GM19043 (cell line): ENCODE measurements around the gene GPR39.

Experiments
- ATAC-seq: cut with Tn5 transposase; IDR thresholded peaks from one replicate; pipeline ENCODE4 v1.9.1; 2021; ENCODE audit warnings: low read depth; ENCODE audit not compliant: unreplicated experiment

GPR39 gene

GRCh38 chr2:132589111-132589830 lies 172.7 kb downstream of the GPR39 start:
- ATAC-seq: no peak

GRCh38 chr2:132589966-132590365 lies 173.4 kb downstream of the GPR39 start:
- no peak for ATAC-seq

GRCh38 chr2:132593171-132593570 lies 176.6 kb downstream of the GPR39 start:
- no peak for ATAC-seq

- ATAC-seq: no peak
Measured at GRCh38 chr2:132595186-132595585, 178.6 kb downstream of the GPR39 start.

DNA sequence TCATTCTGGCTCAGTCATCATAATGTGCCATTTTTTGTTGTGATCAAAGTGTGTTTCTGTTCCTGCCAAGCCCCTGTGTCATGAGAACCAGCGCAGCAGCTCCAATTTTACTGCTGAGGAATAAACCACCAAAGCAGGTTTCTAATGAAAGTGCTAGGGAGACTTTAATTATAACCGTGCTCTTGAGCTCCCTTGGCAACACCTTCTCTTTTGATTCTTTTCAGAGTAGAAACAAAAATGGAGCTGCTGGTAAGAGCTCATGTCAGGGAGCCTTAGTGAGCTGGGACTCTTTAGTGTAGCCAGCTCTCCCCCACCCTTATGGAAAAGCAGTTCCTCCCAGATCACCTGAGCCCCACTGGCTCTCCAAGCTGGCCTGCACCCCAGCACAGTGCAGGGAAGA lies 179.1 kb downstream of the GPR39 start:
- no peak for ATAC-seq

GRCh38 chr2:132597166-132597565 lies 180.6 kb downstream of the GPR39 start:
- no peak for ATAC-seq

DNA sequence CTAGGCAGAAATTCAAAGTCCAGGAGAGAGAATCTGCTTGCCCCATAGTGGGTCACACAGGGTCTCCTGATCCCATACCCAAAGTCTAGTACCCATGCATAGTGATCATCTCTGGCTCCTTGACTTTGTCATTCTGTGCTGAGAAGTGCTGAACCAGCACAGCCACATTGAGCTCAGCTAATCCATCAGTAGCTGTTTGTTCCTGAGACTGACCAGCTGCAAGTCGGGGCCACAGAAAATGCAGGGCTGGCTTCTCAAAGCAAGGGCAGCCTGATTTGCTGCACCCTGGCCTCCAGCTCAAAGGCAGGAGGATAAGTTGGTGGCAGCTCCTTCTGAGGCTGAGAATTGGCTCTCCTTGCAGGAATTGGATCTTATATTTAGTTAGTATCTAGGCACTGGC lies 181.2 kb downstream of the GPR39 start:
- ATAC-seq: no peak

- no peak for ATAC-seq
Measured at GRCh38 chr2:132598536-132598935, 181.9 kb downstream of the GPR39 start.

DNA sequence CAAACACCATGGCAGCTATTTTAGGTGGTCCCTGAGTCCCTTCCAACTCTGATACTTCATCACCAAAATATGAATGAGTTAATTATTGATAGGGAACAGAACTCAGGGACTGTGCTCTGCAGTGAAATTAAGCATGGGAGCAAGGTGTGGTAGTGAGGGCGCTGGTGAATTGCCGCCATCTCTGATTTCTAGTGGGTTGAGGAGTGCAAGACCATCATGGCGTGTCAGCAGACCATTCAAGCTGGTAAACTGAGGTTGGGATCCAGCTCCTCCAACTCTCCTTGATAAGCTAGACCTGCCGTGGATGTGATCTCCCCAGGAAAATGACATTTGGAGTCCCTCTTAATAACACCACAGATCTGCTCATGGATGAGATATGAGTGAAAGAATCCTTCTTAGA lies 183.0 kb downstream of the GPR39 start:
- ATAC-seq: no peak

DNA sequence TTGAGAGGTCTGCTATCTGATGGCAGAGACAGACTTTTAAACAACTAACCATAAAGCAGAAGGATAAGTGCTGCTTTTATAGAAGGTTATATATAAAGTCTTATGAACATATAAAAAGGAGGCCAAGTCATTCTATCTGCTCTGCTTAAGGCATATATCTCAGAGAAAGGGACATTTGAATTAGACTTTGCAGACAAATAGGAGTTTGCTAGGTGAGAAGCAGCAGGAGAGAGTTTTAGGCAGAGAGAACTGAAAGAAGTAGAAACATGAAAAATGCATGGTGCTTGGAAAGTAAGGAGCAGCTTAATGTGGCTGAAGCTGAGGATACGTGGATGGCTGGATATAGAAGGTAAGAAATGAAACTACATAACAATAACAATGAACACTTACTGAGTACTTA lies 188.0 kb downstream of the GPR39 start:
- ATAC-seq: no peak

DNA sequence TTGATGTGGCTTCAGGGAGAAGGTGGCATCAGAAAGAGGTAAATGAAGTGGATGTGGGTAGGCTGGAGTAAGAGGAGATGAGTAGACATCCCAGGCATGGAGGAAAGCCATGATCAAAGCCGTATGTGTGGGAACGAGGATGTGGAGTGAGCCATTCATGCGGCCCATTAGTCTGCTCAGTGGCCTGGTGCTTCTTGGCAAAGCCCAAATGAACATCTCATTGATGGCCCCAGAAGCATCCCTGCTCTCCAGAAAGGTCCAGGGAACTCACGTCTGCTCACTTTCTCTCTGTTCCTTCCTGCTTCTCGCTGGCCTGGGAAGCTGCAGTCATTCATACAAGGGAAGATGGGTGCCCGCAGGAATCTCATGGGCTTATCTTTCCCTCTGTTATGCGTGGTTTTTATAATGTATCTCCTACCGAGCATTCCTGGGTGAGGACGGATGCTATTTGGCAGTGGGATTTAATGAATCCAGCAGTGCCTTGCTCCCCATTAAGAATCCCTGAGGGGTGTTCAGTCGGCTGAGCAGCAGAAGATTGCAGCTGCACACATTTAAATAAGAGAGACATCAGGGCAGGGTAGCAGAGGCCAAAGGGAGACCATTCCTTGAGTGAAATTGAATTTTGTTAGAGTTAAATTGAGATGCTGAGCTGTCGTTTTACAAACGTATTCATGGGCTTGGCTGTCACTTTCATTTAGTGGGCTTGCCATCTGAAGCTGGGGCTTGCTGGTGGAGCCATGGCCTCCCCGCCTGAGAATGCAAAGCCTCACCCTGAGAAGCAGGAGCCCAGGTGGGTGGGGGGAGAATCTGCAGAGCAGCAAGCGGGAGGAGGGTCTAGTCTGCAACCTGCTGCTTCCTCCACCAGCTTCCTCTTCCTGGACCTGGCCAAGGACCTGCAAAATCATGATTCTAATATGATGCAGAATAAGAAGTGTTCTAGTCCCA lies 188.9 kb downstream of the GPR39 start:
- ATAC-seq: no peak

DNA sequence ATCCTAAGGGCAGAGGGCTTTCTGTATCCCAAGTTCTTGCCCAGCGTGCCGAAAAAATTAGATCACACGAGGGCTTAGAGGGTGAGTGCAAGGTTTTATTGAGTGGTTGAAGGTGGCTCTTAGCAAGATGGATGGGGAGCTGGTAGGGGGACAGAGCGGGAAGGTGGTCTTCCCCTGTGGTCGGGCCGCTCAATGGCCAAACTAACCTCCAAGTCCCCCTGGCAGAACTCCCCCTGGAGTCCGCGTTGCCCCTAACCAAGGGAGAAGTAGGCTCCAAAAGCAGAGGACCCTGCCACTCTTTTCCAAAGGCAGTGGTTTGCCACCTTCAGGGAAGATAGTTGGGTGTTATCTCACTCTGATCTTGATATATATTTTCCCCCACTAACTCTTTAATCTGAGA lies 190.0 kb downstream of the GPR39 start:
- ATAC-seq: no peak

DNA sequence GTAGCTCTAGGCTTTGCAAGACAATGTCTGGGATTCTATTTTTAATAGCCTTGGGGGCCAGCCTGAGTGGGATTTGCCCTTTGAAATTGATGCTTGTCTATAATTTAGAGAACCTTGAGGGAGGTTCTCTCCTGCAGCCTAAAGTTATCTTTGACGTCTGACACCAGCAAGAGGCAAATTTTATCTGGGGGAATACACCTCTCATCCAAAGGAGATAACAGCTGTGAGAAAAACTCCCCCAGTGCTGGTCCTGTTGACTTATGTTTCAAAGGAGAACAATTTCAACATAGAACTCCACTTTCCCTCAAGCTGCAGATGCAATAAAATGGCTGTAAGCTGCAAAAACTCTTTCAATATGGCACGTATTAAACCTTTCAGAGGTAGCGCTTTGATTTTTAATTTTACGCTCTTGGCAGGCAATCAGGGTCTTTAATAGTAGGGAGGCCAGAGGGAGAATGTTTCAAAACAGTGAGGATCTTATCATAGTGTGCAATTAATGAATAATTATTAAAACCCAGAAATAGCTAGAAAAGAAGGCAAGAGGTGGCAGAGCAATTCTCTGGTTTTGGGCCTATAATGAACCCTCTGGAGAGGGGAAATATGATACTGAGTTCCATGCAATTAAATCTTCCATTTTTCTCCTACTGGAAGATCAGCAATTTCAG lies 191.0 kb downstream of the GPR39 start:
- ATAC-seq: no peak

- ATAC-seq: no peak
Measured at GRCh38 chr2:132608311-132608710, 191.7 kb downstream of the GPR39 start.

GRCh38 chr2:132609101-132609890 lies 192.7 kb downstream of the GPR39 start:
- no peak for ATAC-seq

GRCh38 chr2:132611719-132612118 lies 195.1 kb downstream of the GPR39 start:
- no peak for ATAC-seq

- no peak for ATAC-seq
Measured at GRCh38 chr2:132615329-132616085, 198.9 kb downstream of the GPR39 start.

- ATAC-seq: no peak
Measured at GRCh38 chr2:132617989-132618388, 201.4 kb downstream of the GPR39 start.

DNA sequence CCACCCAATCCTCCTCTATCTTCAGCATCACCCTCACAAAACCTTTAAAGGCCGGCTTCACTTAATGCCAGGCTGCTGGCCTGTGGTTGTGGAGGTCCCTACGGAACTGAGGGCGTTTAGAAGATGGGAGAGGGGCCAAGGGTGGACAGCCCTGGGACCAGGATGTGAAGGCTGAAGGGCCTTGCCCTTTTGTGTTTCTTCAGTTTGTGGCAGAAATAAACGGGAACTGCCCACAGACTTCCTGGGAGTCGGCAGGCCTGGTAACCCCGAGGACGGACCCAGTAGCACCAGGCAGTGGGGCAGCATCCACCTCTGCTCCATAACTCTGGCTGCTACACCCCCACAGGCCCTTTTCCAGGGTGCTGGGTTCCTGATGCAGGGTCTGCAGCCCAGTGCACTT lies 202.1 kb downstream of the GPR39 start:
- ATAC-seq: no peak

DNA sequence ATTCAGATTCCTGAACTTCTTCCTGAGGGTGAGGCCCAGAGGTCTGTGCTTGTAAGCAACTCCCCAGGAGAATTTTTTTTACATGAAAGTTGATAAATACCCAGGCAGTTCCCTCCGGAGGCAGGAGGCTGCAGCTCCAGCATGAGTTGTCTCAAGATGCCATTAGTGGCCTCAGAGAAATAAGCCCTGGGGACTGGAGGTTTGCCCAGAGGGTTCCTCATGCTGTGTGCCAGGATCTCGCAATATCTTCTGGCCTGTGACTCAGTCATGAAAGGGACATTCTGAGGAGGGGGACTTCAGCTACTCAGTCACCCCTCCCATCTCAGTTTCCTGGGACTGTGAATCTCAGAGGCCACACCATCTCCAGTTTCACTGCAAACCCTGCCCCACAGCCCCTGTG lies 203.5 kb downstream of the GPR39 start:
- ATAC-seq: no peak
